ENCODE results near the gene MMP15.
"Not testable (repeated sequence)": the region's sequence is repeated elsewhere in the genome, so short reads cannot be mapped to it uniquely, and the experiment has no call there.

MMP15 gene

GRCh38 chr16:58076514-58076913 is 51.0 kb downstream of the MMP15 start:
- in situ Hi-C loops (cut with HindIII; ENCODE audit: low pct_ligation_motif_present, low sequenced_read_pairs) = no loop called here
- DNase-seq = no peak
- H3K27me3 ChIP-seq (replicated peaks) = no peaks in the 10 kb centered on the region
- no peak overlapping the region for H3K4me3 ChIP-seq (ENCODE audit: low read depth, low read length)
- TF ChIP-seq CTCF (IDR thresholded peaks at IDR 0.05; ENCODE audit: low read depth, low read length, missing control alignments) = no peak
- no peaks in the 10 kb centered on the region for H3K36me3 ChIP-seq (replicated peaks)
- H3K27ac ChIP-seq = no peak overlapping the region

GRCh38 chr16:58077796-58078195 is 52.2 kb downstream of the MMP15 start:
- Histone ChIP-seq H3K4me3 (ENCODE audit: low read depth, low read length) (no peak overlapping the region), H3K36me3 (replicated peaks) (no peaks in the 10 kb centered on the region), H3K27ac (no peak overlapping the region), H3K27me3 (replicated peaks) (no peaks in the 10 kb centered on the region)
- DNase-seq = no peak
- TF ChIP-seq CTCF (IDR thresholded peaks at IDR 0.05; ENCODE audit: low read depth, low read length, missing control alignments) = no peak
- in situ Hi-C loops (cut with HindIII; ENCODE audit: low pct_ligation_motif_present, low sequenced_read_pairs) = no loop called here

GRCh38 chr16:58080657-58081056 is 55.1 kb downstream of the MMP15 start:
- H3K36me3 ChIP-seq (replicated peaks); DNase-seq; H3K27ac ChIP-seq; H3K27me3 ChIP-seq (replicated peaks); in situ Hi-C loops (cut with HindIII; ENCODE audit: low pct_ligation_motif_present, low sequenced_read_pairs); H3K4me3 ChIP-seq (ENCODE audit: low read depth, low read length): not testable (repeated sequence)

GRCh38 chr16:58082381-58082780 is 56.8 kb downstream of the MMP15 start:
- no peaks in the 10 kb centered on the region for H3K36me3 ChIP-seq (replicated peaks)
- in situ Hi-C loops (cut with HindIII; ENCODE audit: low pct_ligation_motif_present, low sequenced_read_pairs) = no loop called here
- no peak overlapping the region for H3K27ac ChIP-seq
- no peak overlapping the region for H3K4me3 ChIP-seq (ENCODE audit: low read depth, low read length)
- no peak for DNase-seq
- TF ChIP-seq CTCF (IDR thresholded peaks at IDR 0.05; ENCODE audit: low read depth, low read length, missing control alignments) = no peak
- no peaks in the 10 kb centered on the region for H3K27me3 ChIP-seq (replicated peaks)

- DNase-seq = no peak
- no peak overlapping the region for H3K4me3 ChIP-seq (ENCODE audit: low read depth, low read length)
- no peaks in the 10 kb centered on the region for H3K36me3 ChIP-seq (replicated peaks)
- TF ChIP-seq CTCF (IDR thresholded peaks at IDR 0.05; ENCODE audit: low read depth, low read length, missing control alignments) = no peak
- H3K27me3 ChIP-seq (replicated peaks) = no peaks in the 10 kb centered on the region
- in situ Hi-C loops (cut with HindIII; ENCODE audit: low pct_ligation_motif_present, low sequenced_read_pairs) = no loop called here
- H3K27ac ChIP-seq = no peak overlapping the region
Observed at GRCh38 chr16:58084635-58085034, 59.1 kb downstream of the MMP15 start.

- H3K27ac ChIP-seq = no peak overlapping the region
- no peak for DNase-seq
- no peaks in the 10 kb centered on the region for H3K36me3 ChIP-seq (replicated peaks)
- no peak overlapping the region for H3K4me3 ChIP-seq (ENCODE audit: low read depth, low read length)
- in situ Hi-C loops (cut with HindIII; ENCODE audit: low pct_ligation_motif_present, low sequenced_read_pairs) = no loop called here
- no peak for TF ChIP-seq CTCF (IDR thresholded peaks at IDR 0.05; ENCODE audit: low read depth, low read length, missing control alignments)
- H3K27me3 ChIP-seq (replicated peaks) = no peaks in the 10 kb centered on the region
Observed at GRCh38 chr16:58085171-58085570, 59.6 kb downstream of the MMP15 start.

All from brain microvascular endothelial cell (primary cell).